Pancreas (tissue), 10 donors: ENCODE measurements around the gene PFDN2. TPM values are rescaled to one million over a fixed set of nuclear protein-coding genes. Genes with fewer than 3 reads are reported as not detected.

ENCODE experiments used
- ATAC-seq, 4 donors: fragments of 200-7000 bp; cut with Tn5 transposase; one replicate each; pipeline versions ENCODE4 v1.8.0 to v1.9.1; 2020; ENCODE audit warnings: mild to moderate bottlenecking in 4 of 4, moderate library complexity in 4 of 4
- DNase-seq, 6 donors: peaks; one replicate each; pipeline ENCODE4 v3.0.0-alpha.2; 2020
- FAIRE-seq: peaks from 2 replicates; lab custom pipeline; 2012; peaks lifted over from hg19 to GRCh38; lab: Jason Lieb, UNC
- H3K27ac ChIP-seq, 4 donors: fragments of 200-600 bp; sonication (generic); 1 replicate in 3 of 4; 2 replicates in 1 of 4; pipeline versions ENCODE4 v1.5.0 to v1.8.0; 2020
- H3K27me3 ChIP-seq, 4 donors: fragments of 200-600 bp; one replicate each; pipeline ENCODE4 v1.8.0; 2021
- H3K36me3 ChIP-seq, 3 donors: fragments of 200-600 bp; sonication (generic) in 1 of 3; one replicate each; pipeline versions ENCODE4 v1.5.0 to v1.8.0; 2020 to 2021
- H3K4me1 ChIP-seq, 3 donors: fragments of 200-600 bp; one replicate each; pipeline ENCODE4 v1.8.0; 2021
- H3K4me3 ChIP-seq, 4 donors: fragments of 200-600 bp; sonication (generic) in 2 of 4; one replicate each; pipeline versions ENCODE4 v1.5.0 to v1.8.0; 2020 to 2021
- H3K9me3 ChIP-seq, 4 donors: fragments of 200-600 bp; one replicate each; pipeline ENCODE4 v1.8.0; 2021
- WGBS, 2 donors: extraction: QIAGEN DNeasy Blood & Tissue Kit; methylation state at CpG; one replicate each; pipeline ENCODE4 v1.1.7; 2013; 5-methylcytosine and 5-hydroxymethylcytosine counted together
- intact Hi-C, 3 donors: fragments of 100-400 bp; cut with DNase I; formaldehyde crosslinking; loops; one replicate each; pipeline versions ENCODE4 v1.11.1 to v1.14.2; 2022
- polyA plus RNA-seq, 2 donors: library from polyadenylated mRNA; stranded (reverse); fragments of 200-250 nt; gene quantifications; one replicate each; pipeline ENCODE4 v1.2.3, GENCODE V29; 2013
- total RNA-seq, 6 donors: library from RNA; stranded (reverse); fragmentation: NEBNext Ultra II Directional in 4 of 6; extraction: Animal tissue kit (Norgen Biotek cat#: 25700) in 4 of 6; gene quantifications; one replicate each; pipeline versions ENCODE4 v1.2.1 to v1.2.4, GENCODE V29; 2021 to 2023
- TF ChIP-seq, protein P1 (sequence below), 4 donors: fragments of 200-600 bp; sonication (generic) in 3 of 4; IDR thresholded peaks; one replicate each; pipeline versions ENCODE4 v1.5.0 to v1.8.0; 2021; ENCODE audit warnings: antibody characterized with exemption in 4 of 4
- donor health status: healthy with polysubstance abuse.
- donor health status: DM: no; HTN: no; CAD: no; lungs with moderate emphysema.
- donor health status: DM: no; HTN: no; CAD: no.
- donor health status: control.
- donor health status: control.
- donor health status: Bipolar disorder and iron deficiency.
- donor health status: DM: yes; HTN: yes; CAD: no.
- donor health status: DM: no; HTN: no; CAD: no.
- donor health status: DM: no; HTN: no; CAD: no.
- donor health status: DM: yes; HTN: yes; CAD: no.

Gene PFDN2
- total and polyA plus RNA-seq, 8 donors, result 9.8 to 91.6 (median 18.7) TPM

DNA sequence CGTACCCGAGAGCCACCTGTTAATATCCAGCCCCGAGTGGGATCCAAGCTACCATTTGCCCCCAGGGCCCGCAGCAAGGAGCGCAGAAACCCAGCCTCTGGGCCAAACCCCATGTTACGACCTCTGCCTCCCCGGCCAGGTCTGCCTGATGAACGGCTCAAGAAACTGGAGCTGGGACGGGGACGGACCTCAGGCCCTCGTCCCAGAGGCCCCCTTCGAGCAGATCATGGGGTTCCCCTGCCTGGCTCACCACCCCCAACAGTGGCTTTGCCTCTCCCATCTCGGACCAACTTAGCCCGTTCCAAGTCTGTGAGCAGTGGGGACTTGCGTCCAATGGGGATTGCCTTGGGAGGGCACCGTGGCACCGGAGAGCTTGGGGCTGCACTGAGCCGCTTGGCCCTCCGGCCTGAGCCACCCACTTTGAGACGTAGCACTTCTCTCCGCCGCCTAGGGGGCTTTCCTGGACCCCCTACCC is 42.9 kb upstream of the PFDN2 start:
- Histone ChIP-seq H3K4me1 (peaks cover under 1 to 17% (median 4%) of the 10 kb centered on the region in 3 donors), H3K9me3 (no peaks in the 10 kb centered on the region), H3K4me3 (no peak overlapping the region), H3K27ac (no peak overlapping the region), H3K27me3 (no peaks in the 10 kb centered on the region), H3K36me3 (no peaks in the 10 kb centered on the region)
- WGBS, 2 donors, result 88 to 96% methylated on average over 22 of the region's 22 CpGs
- ATAC-seq (no peak), DNase-seq (no peak), FAIRE-seq (no peak)
- TF ChIP-seq, protein P1, sequence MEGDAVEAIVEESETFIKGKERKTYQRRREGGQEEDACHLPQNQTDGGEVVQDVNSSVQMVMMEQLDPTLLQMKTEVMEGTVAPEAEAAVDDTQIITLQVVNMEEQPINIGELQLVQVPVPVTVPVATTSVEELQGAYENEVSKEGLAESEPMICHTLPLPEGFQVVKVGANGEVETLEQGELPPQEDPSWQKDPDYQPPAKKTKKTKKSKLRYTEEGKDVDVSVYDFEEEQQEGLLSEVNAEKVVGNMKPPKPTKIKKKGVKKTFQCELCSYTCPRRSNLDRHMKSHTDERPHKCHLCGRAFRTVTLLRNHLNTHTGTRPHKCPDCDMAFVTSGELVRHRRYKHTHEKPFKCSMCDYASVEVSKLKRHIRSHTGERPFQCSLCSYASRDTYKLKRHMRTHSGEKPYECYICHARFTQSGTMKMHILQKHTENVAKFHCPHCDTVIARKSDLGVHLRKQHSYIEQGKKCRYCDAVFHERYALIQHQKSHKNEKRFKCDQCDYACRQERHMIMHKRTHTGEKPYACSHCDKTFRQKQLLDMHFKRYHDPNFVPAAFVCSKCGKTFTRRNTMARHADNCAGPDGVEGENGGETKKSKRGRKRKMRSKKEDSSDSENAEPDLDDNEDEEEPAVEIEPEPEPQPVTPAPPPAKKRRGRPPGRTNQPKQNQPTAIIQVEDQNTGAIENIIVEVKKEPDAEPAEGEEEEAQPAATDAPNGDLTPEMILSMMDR (IDR thresholded peaks at IDR 0.05), result no peak
- intact Hi-C loops, result no loop called here

- no peaks in the 10 kb centered on the region for H3K36me3 ChIP-seq
- no peaks in the 10 kb centered on the region for H3K27me3 ChIP-seq
- H3K4me1 ChIP-seq, result peaks cover 8 to 17% (median 11%) of the 10 kb centered on the region in 3 donors
- ATAC-seq, result peak in 1 of 4 donors; percentile 13
- FAIRE-seq, result no peak
- peak overlapping the region; percentile 58 to 87 (median 75) for H3K27ac ChIP-seq
- 2 to 3% methylated on average over 11 of the region's 11 CpGs for WGBS, 2 donors
- intact Hi-C loops, result no loop called here
- TF ChIP-seq, protein P1 (IDR thresholded peaks at IDR 0.05), result no peak
- DNase-seq, result no peak
- no peaks in the 10 kb centered on the region for H3K9me3 ChIP-seq
- H3K4me3 ChIP-seq, result peak overlapping the region; percentile 81 to 95 (median 91)
Measured at GRCh38 chr1:161159913-161160243, 42.0 kb upstream of the PFDN2 start.

DNA sequence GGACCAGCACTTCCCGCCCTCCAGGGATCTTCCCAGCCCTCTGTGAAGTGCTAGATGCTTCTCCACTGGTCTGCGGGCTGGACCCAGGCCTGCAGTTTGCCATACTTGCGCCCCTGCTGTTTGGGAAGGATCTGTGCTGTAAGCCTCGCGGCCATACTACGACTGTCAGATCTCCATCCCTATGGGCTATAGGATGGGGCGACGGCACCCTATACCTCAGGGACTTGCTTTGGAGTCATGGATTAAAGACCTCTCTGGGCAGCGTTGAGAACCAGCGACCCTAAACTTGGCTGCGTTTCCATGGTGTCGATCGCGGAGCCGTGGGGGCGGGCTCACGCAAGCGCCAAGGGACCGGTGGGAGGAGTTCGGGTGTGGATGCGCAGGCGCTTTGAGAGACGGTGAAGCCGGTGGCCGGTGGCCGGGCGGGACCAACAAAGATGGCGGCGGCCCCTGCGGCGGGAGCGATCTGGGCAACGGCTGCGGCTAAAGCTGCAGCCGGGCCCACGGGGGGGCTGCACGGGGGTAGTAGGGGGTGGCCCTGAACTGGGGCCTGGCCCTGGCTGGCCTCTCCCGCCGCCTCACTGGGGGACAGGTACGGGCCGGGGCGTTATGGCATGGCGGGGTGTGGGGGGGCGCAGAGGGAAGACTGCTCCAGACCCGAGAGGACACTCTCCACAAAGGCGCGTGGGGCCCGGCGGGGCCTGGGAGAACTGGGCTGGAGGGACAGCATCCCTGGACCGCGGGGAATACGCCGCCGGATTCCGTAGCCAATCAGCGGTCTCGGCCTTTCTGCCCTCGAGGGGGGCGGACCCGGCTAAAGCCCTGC is 41.5 kb upstream of the PFDN2 start, which contains the start of gene USP21:
TSS of gene USP21 (plus strand) at position 414 of the 826 bp plus-strand sequence. CDS start 1,141 bp downstream, outside the sequence.
- DNase-seq, result peak; percentile 90 to 98 (median 94)
- intact Hi-C loops, result no loop called here
- WGBS, 2 donors, result 1 to 2% methylated on average over 52 to 60 of the region's 60 CpGs
- peak within 1 kb of the TSS; percentile 81 to 95 (median 91) for H3K4me3 ChIP-seq
- H3K27ac ChIP-seq, result peak within 1 kb of the TSS; percentile 58 to 87 (median 75)
- H3K9me3 ChIP-seq, result no peaks in the 10 kb centered on the region
- ATAC-seq, result peak; percentile 95 to 97 (median 96)
- H3K27me3 ChIP-seq, result no peaks in the 10 kb centered on the region
- peaks cover 8 to 17% (median 11%) of the 10 kb centered on the region in 3 donors for H3K4me1 ChIP-seq
- TF ChIP-seq, protein P1 (IDR thresholded peaks at IDR 0.05), result no peak
- no peak for FAIRE-seq
- no peaks in the 10 kb centered on the region for H3K36me3 ChIP-seq

DNA sequence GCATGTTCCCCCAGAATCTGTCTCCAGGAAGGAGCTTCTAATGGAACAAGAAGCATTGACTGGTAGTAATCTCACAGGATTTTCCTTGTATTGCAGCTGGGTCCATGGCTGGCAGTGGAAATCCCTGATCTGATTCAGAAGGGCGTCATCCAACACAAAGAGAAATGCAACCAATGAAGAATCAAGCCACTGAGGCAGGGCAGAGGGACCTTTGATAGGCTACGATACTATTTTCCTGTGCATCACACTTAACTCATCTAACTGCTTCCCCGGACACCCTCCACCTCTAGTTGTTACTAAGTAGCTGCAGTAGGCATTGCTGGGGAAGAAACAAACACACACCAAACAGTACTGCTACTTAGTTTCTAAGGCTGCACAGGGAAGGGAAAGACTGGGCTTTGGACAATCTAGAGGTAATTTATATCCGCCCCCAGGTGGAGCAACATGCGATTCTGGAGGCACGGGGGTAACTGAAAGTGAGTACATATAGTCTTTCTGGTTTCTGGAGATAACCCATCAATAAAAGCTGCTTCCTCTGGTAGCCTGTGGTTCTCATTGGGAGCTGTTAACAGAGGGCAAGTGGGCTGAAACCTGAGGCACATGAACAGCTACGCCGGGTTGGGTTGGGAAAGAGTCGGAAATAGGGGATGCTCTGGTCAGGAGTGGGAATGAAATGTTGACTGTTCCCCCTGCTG is 40.6 kb upstream of the PFDN2 start:
- intact Hi-C loops, result no loop called here
- Histone ChIP-seq H3K4me1 (peaks cover 8 to 17% (median 11%) of the 10 kb centered on the region in 3 donors), H3K36me3 (no peaks in the 10 kb centered on the region), H3K27me3 (no peaks in the 10 kb centered on the region), H3K9me3 (no peaks in the 10 kb centered on the region), H3K4me3 (peak overlapping the region in 3 of 4 donors; percentile 81 to 95 (median 92)), H3K27ac (peak overlapping the region in 3 of 4 donors; percentile 66 to 87 (median 84))
- DNase-seq, result no peak
- TF ChIP-seq, protein P1 (IDR thresholded peaks at IDR 0.05), result no peak
- no peak for FAIRE-seq
- ATAC-seq, result no peak
- 58 to 60% methylated on average over 9 of the region's 9 CpGs for WGBS, 2 donors
